Stimulated activated naive B cell treated with anti-CD40 and anti-IgM and Interleukin-4, amounts not matched to agents 10 μg/mL and 1 μg/mL and 100 μg/mL, for 72 hours (primary cell): Measurements from ENCODE around the gene GSE1.

Experiments used
- ATAC-seq, 2 donors: fragments of 150-1000 bp; cut with Tn5 transposase; replicated peaks; 2 replicates each; pipeline ENCODE4 v1.10.0; 2021; ENCODE audit warnings: moderate library complexity in 1 of 2
- DNase-seq: peaks from one replicate; pipeline ENCODE4 v3.0.0; 2021
- H3K27ac Mint-ChIP-seq: one replicate; pipeline ENCODE4 v1.8.0; 2022; ENCODE audit warnings: mild to moderate bottlenecking, mixed read lengths
- H3K27me3 Mint-ChIP-seq, 2 donors: one replicate each; pipeline ENCODE4 v1.8.0; 2022; ENCODE audit warnings: mixed read lengths in 2 of 2
- H3K36me3 Mint-ChIP-seq, 2 donors: one replicate each; pipeline ENCODE4 v1.8.0; 2022; ENCODE audit warnings: mixed read lengths in 2 of 2, mild to moderate bottlenecking in 1 of 2
- H3K4me1 Mint-ChIP-seq, 2 donors: one replicate each; pipeline ENCODE4 v1.8.0; 2022; ENCODE audit warnings: mixed read lengths in 2 of 2, mild to moderate bottlenecking in 1 of 2
- H3K4me3 Mint-ChIP-seq, 2 donors: one replicate each; pipeline ENCODE4 v1.8.0; 2022; ENCODE audit warnings: mild to moderate bottlenecking in 2 of 2, mixed read lengths in 2 of 2, moderate library complexity in 1 of 2
- H3K9me3 Mint-ChIP-seq, 2 donors: one replicate each; pipeline ENCODE4 v1.8.0; 2022; ENCODE audit warnings: mixed read lengths in 2 of 2, mild to moderate bottlenecking in 1 of 2

The GSE1 gene

DNA sequence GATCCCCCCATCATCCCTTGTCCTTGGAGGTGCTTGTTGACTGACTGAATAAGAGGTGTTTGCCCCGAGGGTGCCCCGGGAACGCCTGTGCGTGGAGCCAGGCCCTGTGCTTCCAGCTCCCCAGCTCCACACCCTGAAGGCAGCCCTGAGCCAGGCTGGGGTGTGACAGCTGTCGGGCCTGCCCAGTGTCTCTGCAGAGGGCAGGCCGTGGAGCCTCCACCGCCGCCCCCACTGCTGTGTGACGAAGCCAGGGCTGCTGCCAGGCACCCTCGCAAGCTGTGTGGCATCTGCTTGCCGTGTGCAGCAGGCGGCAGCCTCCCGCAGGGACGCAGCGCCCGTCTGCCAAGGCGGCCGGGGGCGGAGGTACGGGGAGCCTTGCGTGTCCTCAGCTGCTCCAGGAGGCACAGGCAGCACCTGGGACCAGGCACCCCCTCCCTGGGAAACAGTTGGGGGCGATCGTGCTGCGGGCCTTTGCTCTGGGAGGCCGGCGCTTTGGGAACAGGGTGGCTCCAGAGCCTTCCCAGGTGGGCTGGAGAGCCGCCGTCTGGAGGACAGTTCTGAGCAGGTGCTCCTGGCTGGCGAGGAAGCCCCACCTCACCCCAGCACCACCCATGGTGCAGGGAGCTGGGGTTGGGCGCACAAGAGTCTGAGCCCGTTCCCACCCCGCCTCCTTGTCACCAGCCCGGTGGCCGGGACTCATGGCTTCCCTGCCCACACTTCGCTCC, 26.6 kb downstream of the GSE1 start:
- ATAC-seq (no peak), DNase-seq (no peak)
- no peak overlapping the region for H3K27ac Mint-ChIP-seq
- H3K4me1 Mint-ChIP-seq, result peaks cover 13 to 32% of the 10 kb centered on the region in 2 donors
- H3K27me3 Mint-ChIP-seq, result no peaks in the 10 kb centered on the region
- H3K36me3 Mint-ChIP-seq, result peaks cover 4 to 7% of the 10 kb centered on the region in 2 donors
- no peaks in the 10 kb centered on the region for H3K9me3 Mint-ChIP-seq
- no peak overlapping the region for H3K4me3 Mint-ChIP-seq

DNA sequence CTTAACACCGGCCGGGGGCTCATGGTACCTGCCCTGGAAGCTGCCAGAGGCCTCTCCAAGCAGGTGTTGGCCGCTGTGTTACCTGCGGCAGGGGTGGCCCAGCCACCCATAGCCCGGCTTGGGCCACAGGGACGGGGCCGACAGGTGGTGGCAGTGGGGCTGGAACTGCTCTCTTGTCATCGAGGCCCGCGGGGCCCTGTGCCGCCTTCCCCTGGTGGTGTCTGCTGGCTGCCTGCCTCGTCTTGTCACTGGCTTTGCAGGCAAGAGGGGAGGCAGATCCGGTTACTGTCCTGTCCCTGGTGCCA, 27.1 kb downstream of the GSE1 start:
- H3K27ac Mint-ChIP-seq, result no peak overlapping the region
- no peaks in the 10 kb centered on the region for H3K9me3 Mint-ChIP-seq
- no peaks in the 10 kb centered on the region for H3K27me3 Mint-ChIP-seq

DNA sequence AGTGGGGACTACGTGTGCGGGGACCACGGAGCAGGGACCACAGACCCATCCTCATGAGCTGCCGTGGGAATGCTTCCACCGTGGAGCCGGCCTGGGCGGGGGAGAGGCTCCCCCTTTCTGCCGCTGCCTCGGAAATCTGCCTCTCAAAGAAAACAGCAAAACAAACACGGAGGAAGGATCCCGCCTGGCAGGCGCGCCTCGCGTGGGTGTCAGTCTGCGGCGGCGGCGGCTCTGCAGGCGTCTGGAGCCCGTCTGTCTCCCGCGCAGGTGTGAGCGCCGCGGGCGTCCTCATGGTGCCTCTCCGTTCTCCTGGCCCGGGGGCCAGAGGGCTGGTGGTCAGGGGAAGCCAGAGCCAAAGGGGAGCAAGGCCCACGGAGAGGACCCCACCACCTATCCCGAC, 27.5 kb downstream of the GSE1 start:
- H3K9me3 Mint-ChIP-seq, result no peaks in the 10 kb centered on the region
- H3K27me3 Mint-ChIP-seq, result no peaks in the 10 kb centered on the region
- ATAC-seq, result no peak
- no peak overlapping the region for H3K4me3 Mint-ChIP-seq
- peaks cover 4 to 7% of the 10 kb centered on the region in 2 donors for H3K36me3 Mint-ChIP-seq
- peaks cover 11 to 26% of the 10 kb centered on the region in 2 donors for H3K4me1 Mint-ChIP-seq
- H3K27ac Mint-ChIP-seq, result no peak overlapping the region
- DNase-seq, result no peak

More for the DNA sequence above, 27.1 kb downstream of the GSE1 start:
- H3K36me3 Mint-ChIP-seq, result peaks cover 4 to 7% of the 10 kb centered on the region in 2 donors
- DNase-seq (no peak), ATAC-seq (no peak)
- H3K4me3 Mint-ChIP-seq, result no peak overlapping the region
- H3K4me1 Mint-ChIP-seq, result peaks cover 11 to 27% of the 10 kb centered on the region in 2 donors

DNA sequence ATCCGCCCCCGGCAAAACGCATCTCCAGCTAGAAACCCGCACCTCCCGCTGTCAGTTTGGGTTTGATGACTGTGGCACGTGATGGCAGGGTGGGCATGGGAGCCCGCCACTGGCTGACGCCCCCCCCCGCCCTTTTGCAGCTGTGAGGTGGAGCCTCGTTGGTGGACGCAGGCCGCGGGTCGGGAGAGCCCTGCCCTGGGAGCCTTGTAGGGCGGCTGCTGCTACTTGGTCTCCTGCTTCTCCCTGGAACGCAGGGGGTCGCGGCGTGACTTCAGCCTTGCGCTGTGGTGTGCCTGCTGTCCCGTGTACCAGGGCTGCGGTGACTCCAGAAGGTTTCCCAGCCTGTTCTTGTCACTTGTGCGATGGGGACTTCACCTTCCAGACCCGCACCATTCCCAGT, 28.2 kb downstream of the GSE1 start:
- DNase-seq, result no peak
- no peak for ATAC-seq
- no peak overlapping the region for H3K4me3 Mint-ChIP-seq
- H3K9me3 Mint-ChIP-seq, result no peaks in the 10 kb centered on the region
- no peak overlapping the region for H3K27ac Mint-ChIP-seq
- H3K27me3 Mint-ChIP-seq, result no peaks in the 10 kb centered on the region
- peaks cover 14 to 33% of the 10 kb centered on the region in 2 donors for H3K4me1 Mint-ChIP-seq
- peaks cover 7 to 10% of the 10 kb centered on the region in 2 donors for H3K36me3 Mint-ChIP-seq

DNA sequence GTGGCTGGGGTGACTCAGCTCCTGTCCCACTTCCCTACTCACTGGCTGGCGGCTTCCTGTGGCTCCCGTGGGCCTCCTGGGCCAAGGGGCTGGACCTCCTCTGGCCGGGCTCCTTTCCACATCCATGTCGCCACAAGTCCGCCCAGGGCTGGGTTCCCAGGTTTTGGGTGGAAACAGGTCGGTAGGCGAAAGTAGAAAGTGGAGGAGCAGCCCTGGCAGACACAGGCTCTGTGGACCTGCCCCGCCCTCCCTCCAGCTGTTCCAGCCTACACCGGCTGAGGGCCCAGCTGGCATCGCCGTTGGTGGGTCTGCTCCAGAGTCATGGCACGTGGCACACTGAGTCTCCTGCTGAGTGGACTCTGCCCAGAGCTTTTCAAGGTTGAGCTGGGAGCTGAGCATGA, 28.7 kb downstream of the GSE1 start:
- peaks cover 7 to 10% of the 10 kb centered on the region in 2 donors for H3K36me3 Mint-ChIP-seq
- H3K4me1 Mint-ChIP-seq, result peaks cover 14 to 32% of the 10 kb centered on the region in 2 donors
- H3K4me3 Mint-ChIP-seq, result no peak overlapping the region
- no peaks in the 10 kb centered on the region for H3K9me3 Mint-ChIP-seq
- DNase-seq (no peak), ATAC-seq (no peak)
- no peaks in the 10 kb centered on the region for H3K27me3 Mint-ChIP-seq
- H3K27ac Mint-ChIP-seq, result no peak overlapping the region

DNA sequence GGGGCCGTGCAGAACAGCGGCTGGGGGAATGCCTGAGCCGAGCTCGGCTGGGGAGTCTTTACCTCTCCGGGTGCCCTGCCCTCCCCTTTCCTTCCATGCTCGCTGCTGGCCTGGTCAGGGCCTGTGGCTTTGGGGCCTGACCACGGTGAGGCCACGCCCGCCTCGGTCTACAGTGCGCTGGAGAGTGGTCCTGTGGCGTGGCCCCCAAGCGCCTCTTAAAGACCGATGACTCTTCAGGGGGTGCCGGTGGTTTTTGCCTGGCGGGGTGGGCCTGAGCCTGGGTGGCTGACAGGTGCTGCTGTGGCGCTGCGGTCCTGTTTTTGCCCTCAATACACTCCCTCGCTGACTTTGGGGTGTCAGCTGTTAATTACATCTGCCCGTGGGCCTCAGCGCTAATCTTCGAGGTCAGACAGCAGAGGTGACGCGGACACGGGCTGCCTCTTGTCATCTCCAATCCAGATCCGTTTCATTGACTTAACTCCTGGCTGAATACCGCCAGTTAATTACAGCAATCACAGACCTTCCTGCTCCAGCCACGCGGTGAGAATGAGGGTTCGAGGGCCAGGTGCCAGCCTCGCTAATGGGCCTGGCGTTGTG, 29.7 kb downstream of the GSE1 start:
- ATAC-seq, result no peak
- H3K4me3 Mint-ChIP-seq, result no peak overlapping the region
- no peak for DNase-seq
- no peaks in the 10 kb centered on the region for H3K27me3 Mint-ChIP-seq
- H3K4me1 Mint-ChIP-seq, result peaks cover 14 to 27% of the 10 kb centered on the region in 2 donors
- no peak overlapping the region for H3K27ac Mint-ChIP-seq
- H3K9me3 Mint-ChIP-seq, result no peaks in the 10 kb centered on the region
- H3K36me3 Mint-ChIP-seq, result peaks cover 7 to 10% of the 10 kb centered on the region in 2 donors

DNA sequence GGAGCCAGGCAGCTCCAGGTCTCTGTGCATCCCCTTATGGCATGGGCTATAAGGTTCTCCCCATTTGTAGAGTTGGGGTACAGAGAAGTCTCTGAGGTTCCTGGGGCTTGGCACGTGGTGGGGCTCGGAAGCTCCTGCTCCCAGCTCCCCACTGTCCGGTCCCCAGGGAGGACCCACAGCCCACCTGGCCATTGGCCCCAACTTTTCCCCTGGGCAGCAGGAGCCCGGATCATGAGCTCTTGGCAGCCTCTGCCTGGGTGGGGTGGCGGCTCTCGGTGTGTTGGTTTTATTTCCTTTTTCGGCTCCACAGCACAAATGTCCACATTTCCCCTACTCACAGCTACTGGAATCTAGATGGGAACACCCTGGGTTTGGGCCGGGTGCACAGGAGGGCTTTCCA, 30.5 kb downstream of the GSE1 start:
- Mint-ChIP-seq H3K27me3 (no peaks in the 10 kb centered on the region), H3K9me3 (no peaks in the 10 kb centered on the region), H3K36me3 (peaks cover 5 to 12% of the 10 kb centered on the region in 2 donors), H3K27ac (no peak overlapping the region), H3K4me1 (peaks cover 15 to 20% of the 10 kb centered on the region in 2 donors), H3K4me3 (no peak overlapping the region)
- DNase-seq, result no peak
- ATAC-seq, result no peak

DNA sequence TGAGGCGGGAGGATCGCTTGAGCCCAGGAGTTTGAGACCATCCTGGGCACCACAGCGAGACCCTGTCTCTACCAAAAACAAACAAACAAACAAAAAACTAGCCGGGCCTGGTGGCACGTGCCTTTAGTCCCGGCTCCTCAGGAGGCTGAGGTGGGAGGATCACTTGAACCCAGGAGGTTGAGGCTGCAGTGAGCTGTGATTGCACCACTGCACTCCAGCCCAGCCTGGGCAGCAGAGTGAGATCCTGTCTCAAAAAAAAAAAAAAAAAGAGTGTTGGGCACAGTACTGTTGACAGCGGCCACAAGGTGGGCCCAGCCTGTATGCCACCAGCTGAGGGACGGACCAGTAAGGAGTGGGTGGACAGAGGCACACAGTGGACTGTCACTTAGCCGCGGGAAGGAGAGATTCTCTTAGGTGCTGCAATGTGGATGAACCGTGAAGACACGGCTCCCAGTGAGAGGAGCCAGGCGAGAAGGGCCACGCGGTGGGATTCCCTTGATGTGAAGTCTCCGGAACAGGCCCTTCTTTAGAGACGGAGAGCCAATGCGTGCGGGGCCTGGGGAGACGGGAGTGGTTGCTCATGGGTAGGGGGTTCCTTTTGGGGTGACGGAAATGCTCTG, 31.1 kb downstream of the GSE1 start:
- no peak for ATAC-seq
- DNase-seq, result no peak

DNA sequence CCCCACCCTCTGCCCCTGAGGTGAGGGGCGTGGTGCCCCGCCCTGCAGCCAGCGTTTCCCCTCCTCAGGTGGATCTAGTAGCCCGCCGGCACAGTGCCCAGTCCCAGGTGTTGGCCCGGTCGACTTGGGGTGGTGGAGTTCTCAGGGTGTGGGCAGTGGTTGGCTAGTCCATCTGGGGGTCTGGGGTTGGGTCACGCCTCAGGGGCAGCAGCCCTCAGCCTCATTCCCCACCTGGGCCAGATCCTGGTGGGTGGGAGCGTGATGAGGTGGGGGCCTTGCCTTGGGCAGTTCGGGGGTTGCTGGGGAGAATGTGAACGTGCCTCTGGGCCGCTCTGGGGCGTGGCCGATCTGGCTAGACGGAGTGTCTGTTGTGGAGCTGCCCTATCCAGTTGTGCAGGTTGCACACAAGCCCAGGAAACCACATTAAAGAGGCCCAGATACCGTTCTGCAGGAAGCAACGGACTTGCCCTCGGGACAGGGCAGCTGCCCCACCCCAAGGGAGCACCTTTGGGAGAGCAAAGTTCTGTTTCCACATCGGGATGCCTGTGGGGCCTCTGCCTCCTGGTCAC, 32.0 kb downstream of the GSE1 start:
- DNase-seq (no peak), ATAC-seq (no peak)
- no peak overlapping the region for H3K27ac Mint-ChIP-seq
- no peaks in the 10 kb centered on the region for H3K9me3 Mint-ChIP-seq
- H3K4me3 Mint-ChIP-seq, result no peak overlapping the region
- peaks cover 13 to 17% of the 10 kb centered on the region in 2 donors for H3K4me1 Mint-ChIP-seq
- H3K36me3 Mint-ChIP-seq, result peaks cover 10 to 14% of the 10 kb centered on the region in 2 donors
- H3K27me3 Mint-ChIP-seq, result no peaks in the 10 kb centered on the region

More for the DNA sequence above, 31.1 kb downstream of the GSE1 start:
- H3K4me3 Mint-ChIP-seq, result no peak overlapping the region
- peaks cover 15 to 17% of the 10 kb centered on the region in 2 donors for H3K4me1 Mint-ChIP-seq
- H3K27ac Mint-ChIP-seq, result peak overlapping the region; percentile 75
- no peaks in the 10 kb centered on the region for H3K9me3 Mint-ChIP-seq
- peaks cover 10 to 17% of the 10 kb centered on the region in 2 donors for H3K36me3 Mint-ChIP-seq
- H3K27me3 Mint-ChIP-seq, result no peaks in the 10 kb centered on the region

DNA sequence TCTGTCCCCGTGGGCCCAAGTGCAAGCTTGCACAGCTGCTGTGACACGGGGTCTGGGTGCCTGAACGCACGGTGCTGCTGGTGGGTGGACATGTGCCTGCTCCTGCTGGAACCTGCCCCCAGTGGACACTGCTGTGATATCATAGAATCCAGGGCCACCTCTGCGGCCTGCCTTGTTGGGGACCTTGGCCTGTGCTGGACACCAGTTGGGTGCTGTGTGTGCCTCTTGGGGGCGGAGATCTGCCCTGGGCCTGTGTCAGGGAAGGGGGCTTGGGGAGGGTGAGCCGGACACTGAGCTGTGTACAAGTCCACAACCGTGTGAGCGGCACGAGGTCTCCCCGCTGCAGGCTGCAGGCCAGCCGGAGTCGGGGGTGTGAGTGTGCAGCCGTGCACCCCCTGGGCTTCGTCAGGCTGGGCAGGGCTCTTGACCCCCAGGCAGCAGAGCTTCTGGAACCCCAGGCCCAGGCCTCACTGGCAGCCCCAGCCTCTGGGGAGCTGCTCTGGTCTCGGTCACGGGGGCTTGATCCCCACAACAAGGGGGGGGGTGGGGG, 33.3 kb downstream of the GSE1 start:
- Mint-ChIP-seq H3K36me3 (peaks cover 8 to 14% of the 10 kb centered on the region in 2 donors), H3K9me3 (no peaks in the 10 kb centered on the region), H3K27ac (no peak overlapping the region), H3K27me3 (no peaks in the 10 kb centered on the region), H3K4me3 (no peak overlapping the region), H3K4me1 (peaks cover 13 to 17% of the 10 kb centered on the region in 2 donors)
- ATAC-seq (no peak), DNase-seq (no peak)

DNA sequence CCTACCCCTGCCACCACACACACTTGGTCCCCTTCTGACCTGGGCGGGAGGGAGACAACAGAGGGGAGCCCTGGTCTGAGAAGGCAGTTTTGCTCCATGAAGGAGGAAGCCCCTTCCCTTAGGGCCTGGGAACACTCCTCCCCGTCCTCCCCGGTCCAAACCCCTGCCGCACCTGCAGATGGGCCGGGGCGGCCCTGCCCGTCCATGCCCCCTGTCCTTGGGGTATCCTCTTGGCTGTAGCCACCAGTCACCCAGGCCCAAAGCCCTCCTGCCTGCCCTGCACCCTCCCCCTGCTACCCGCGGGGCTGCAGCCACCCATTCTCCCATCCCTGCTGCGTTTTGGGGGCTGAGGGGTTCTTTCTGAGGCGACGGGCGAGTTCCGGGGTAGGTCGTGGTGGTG, 33.9 kb downstream of the GSE1 start:
- no peaks in the 10 kb centered on the region for H3K27me3 Mint-ChIP-seq
- H3K4me3 Mint-ChIP-seq, result no peak overlapping the region
- peak overlapping the region; percentile 37 for H3K27ac Mint-ChIP-seq
- DNase-seq (no peak), ATAC-seq (no peak)
- no peaks in the 10 kb centered on the region for H3K9me3 Mint-ChIP-seq
- peaks cover 13 to 17% of the 10 kb centered on the region in 2 donors for H3K4me1 Mint-ChIP-seq
- H3K36me3 Mint-ChIP-seq, result peaks cover 9 to 16% of the 10 kb centered on the region in 2 donors

DNA sequence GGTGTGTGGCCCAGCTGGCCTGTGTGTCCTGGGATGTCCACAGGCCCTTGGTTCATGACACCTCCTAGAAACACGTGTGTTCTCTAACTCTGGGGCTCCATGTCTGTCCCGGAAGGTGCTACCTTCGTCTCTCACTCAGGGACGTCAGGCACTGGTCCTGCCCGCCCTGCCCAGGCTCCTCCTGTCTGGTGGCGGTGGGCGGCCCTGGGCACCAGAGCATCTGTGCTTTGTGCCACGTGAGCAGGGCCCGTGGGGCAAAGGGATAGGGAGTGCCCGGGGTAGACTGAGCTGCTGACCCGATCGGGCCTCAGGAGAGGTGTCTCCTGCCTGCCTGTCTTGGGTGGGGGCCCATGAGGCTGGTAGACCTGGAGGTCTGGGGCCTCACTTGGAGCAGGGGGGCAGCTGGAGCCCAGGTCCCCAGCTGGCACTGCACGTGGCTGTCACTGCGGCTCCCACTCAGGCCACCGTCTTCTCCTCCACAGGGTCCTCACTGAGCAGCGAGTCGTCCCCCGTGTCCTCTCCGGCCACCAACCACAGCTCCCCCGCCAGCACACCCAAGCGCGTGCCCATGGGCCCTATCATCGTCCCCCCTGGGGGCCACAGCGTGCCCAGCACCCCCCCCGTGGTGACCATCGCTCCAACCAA, 35.1 kb downstream of the GSE1 start:
- H3K4me1 Mint-ChIP-seq, result peaks cover 13 to 19% of the 10 kb centered on the region in 2 donors
- no peaks in the 10 kb centered on the region for H3K9me3 Mint-ChIP-seq
- ATAC-seq, result no peak
- H3K4me3 Mint-ChIP-seq, result no peak overlapping the region
- peaks cover 12 to 24% of the 10 kb centered on the region in 2 donors for H3K36me3 Mint-ChIP-seq
- H3K27ac Mint-ChIP-seq, result no peak overlapping the region
- H3K27me3 Mint-ChIP-seq, result no peaks in the 10 kb centered on the region
- DNase-seq, result no peak

DNA sequence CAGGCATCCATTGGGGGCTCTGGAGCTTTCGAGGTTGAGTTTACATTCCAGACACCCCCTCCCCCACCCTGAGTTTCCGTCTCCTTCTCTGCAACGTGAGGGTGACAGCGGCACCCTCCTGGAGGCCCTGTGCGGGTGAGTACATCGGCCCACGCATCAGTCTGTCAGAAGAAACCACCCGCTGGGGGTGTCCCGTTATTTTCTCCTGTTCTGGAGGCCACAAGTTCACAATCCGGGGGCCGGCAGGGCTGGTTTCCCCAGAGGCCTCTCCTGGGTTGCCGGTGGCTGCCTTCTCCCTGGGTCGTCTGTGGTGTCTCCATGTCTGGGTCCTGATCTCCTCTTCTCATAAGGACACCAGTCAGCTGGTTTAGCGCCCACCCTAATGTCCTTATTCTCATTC, 35.7 kb downstream of the GSE1 start:
- DNase-seq (no peak), ATAC-seq (no peak)
- Mint-ChIP-seq H3K27me3 (no peaks in the 10 kb centered on the region), H3K9me3 (no peaks in the 10 kb centered on the region), H3K4me3 (no peak overlapping the region), H3K4me1 (peaks cover 13 to 19% of the 10 kb centered on the region in 2 donors), H3K27ac (no peak overlapping the region), H3K36me3 (peaks cover 12 to 24% of the 10 kb centered on the region in 2 donors)
